ENCODE results near the gene TSC22D4.

The TSC22D4 gene

GRCh38 chr7:100483722-100484672 is 5.0 kb upstream of the TSC22D4 start, which contains the start of gene NYAP1 (continued):
- TF ChIP-seq AEBP2 (tag by site-specific recombination; IDR thresholded peaks at IDR 0.05; ENCODE audit: borderline replicate concordance) = no peak
- TF ChIP-seq ZNF112 (tag by site-specific recombination; IDR thresholded peaks at IDR 0.05) = no peak
- TF ChIP-seq HOXC10 (CRISPR knock-in tag; IDR thresholded peaks at IDR 0.05) = no peak
- TF ChIP-seq ZNF623 (tag by site-specific recombination; IDR thresholded peaks at IDR 0.05) = no peak
- no peak for TF ChIP-seq ZNF654 (tag by site-specific recombination; IDR thresholded peaks at IDR 0.05; ENCODE audit: low read depth)
- TF ChIP-seq KLF10 (tag by site-specific recombination; IDR thresholded peaks at IDR 0.05) = no peak; the same call in 1 of the 2 replicates
- TF ChIP-seq ZNF830 (tag by site-specific recombination; IDR thresholded peaks at IDR 0.05; ENCODE audit: low read depth) = no peak
- TF ChIP-seq SP7 (tag by site-specific recombination; IDR thresholded peaks at IDR 0.05) = no peak
- peak; percentile 50 for TF ChIP-seq KLF9 (tag by site-specific recombination; IDR thresholded peaks at IDR 0.05; ENCODE audit: low read depth)
- TF ChIP-seq PRDM10 (tag by site-specific recombination; IDR thresholded peaks at IDR 0.05) = peak; percentile 90
- no peak for TF ChIP-seq ZNF585B (tag by site-specific recombination; IDR thresholded peaks at IDR 0.05)
- no peak for TF ChIP-seq ZFP41 (tag by site-specific recombination; IDR thresholded peaks at IDR 0.05; ENCODE audit: borderline replicate concordance)
- TF ChIP-seq HOXD13 (CRISPR knock-in tag; IDR thresholded peaks at IDR 0.05; ENCODE audit: borderline replicate concordance) = no peak
- 0 out of 2 replicates have a peak, but pooled peaks have one; percentile 12 for TF ChIP-seq ZNF707 (tag by site-specific recombination; IDR thresholded peaks at IDR 0.05)
- TF ChIP-seq SCRT2 (tag by site-specific recombination; IDR thresholded peaks at IDR 0.05) = no peak
- peak; percentile 69; the same call in 1 of the 2 replicates for TF ChIP-seq ZBTB10 (tag by site-specific recombination; IDR thresholded peaks at IDR 0.05)
- TF ChIP-seq ZNF677 (tag by site-specific recombination; IDR thresholded peaks at IDR 0.05) = no peak
- no peak for TF ChIP-seq RBAK (tag by site-specific recombination; IDR thresholded peaks at IDR 0.05)
- no peak for TF ChIP-seq ZBTB26 (tag by site-specific recombination; optimal IDR thresholded peaks at IDR 0.05)
- TF ChIP-seq ZNF391 (tag by site-specific recombination; IDR thresholded peaks at IDR 0.05; ENCODE audit: borderline replicate concordance, low read depth) = peak; percentile 38; the same call in 1 of the 2 replicates
- no peak for TF ChIP-seq ZSCAN5A (tag by site-specific recombination; IDR thresholded peaks at IDR 0.05)
- TF ChIP-seq ZNF155 (tag by site-specific recombination; IDR thresholded peaks at IDR 0.05) = no peak
- no peak for TF ChIP-seq ZNF274 (IDR thresholded peaks at IDR 0.05; ENCODE audit: low read length)
- no peak for TF ChIP-seq ZNF274 (tag by site-specific recombination; IDR thresholded peaks at IDR 0.05; ENCODE audit: borderline replicate concordance)
- TF ChIP-seq ZNF521 (tag by site-specific recombination; IDR thresholded peaks at IDR 0.05) = no peak
- TF ChIP-seq ZNF280C (tag by site-specific recombination; IDR thresholded peaks at IDR 0.05) = no peak
